Stimulated activated CD4-positive, alpha-beta T cell treated with anti-CD3 and anti-CD28 coated beads, TNF-alpha, amount 100 ng/mL, for 4 hours (primary cell): Measurements from ENCODE around the gene NCAPH2.

Experiments
- DNase-seq, 3 experiments: peaks; one replicate each; pipeline ENCODE4 v3.0.0-alpha.2; 2020; ENCODE audit warnings: low read depth in 3 of 3

NCAPH2 gene

DNA sequence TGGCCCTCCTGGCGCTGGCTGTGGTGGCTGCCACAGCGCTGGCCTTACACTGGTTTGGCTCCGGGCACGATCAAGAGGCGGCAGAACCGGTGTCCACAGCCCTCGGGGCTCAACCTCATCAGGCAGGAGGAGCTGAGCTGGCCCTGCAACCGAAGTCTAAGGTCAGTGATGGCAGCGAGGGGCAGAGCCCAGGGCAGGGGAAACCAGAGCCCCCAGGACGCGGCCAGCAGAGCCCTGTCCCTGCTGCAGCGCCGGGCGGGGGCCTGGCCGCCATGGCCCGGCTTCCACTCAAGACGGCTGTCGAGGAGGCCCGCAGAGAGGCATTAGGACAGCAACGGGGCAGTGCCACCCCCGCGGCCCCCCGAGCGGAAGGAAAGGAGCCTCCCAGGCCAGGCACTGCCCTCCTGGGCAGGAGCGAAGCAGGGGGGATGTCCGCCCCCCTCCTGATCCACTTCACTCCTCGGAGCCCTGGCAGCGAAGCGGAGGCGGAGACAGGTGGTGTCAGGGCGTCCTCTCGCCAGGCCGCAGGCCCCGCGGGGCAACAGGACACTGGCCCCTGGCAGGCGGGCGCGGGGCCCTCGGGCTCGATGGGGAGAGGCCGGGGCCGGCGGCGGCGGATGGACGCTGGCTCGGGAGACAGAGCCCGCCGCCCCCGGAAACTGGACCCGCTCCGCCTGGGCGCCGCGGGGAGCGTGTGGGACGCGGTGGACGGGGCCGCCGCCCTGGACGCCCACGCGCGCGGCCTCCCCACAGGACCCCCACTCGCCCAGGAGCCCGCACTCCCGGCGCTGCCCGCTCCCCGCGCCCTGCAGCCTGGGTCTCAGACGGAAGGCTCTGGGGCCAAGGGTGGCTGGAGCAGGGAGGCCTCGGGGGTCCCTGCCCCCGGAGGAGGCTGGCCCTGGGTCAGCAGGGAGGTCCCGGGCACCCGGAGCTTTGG is 38.6 kb downstream of the NCAPH2 start:
- no peak for DNase-seq

- no peak for DNase-seq
These were observed 39.4 kb downstream of the NCAPH2 start for GRCh38 chr22:50547263-50547985.

GRCh38 chr22:50548040-50548920 is 40.3 kb downstream of the NCAPH2 start:
- DNase-seq = peak in 1 of 3 experiments; percentile 52

GRCh38 chr22:50548921-50549790 is 41.1 kb downstream of the NCAPH2 start:
- DNase-seq = no peak

GRCh38 chr22:50550395-50550794 is 42.4 kb downstream of the NCAPH2 start:
- DNase-seq = no peak

DNA sequence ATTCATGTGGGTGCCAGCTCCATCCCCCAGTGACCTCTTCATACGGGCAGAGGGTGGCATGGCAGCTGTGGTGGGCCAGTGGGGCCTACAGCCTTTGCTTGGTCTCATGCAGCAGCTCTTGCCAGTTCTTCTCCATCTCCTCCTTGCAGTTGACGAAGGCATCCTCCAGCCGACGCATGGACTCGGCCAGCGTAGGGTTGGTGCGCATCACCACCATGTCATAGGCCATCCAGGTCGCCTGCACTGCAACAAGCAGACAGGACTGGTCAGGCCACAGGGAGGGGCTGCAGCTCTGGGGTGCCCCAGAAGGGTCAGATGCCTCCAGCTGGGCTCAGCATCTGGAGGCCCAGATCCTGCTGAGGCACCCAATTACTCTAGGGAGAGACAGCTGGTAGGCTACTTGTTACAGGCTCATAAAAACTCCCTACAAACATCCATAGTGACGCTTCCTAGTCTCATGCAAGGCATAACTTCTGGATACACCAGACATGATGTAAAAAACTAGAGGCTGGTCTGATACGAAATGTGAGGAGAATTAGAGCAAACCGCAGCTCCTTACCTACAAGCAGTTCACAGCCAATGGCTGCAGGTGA is 43.2 kb downstream of the NCAPH2 start:
- DNase-seq = no peak

- DNase-seq = no peak
These were observed 45.3 kb downstream of the NCAPH2 start for GRCh38 chr22:50553310-50553709.

- DNase-seq = no peak
These were observed 48.7 kb downstream of the NCAPH2 start for GRCh38 chr22:50556703-50557102.

DNA sequence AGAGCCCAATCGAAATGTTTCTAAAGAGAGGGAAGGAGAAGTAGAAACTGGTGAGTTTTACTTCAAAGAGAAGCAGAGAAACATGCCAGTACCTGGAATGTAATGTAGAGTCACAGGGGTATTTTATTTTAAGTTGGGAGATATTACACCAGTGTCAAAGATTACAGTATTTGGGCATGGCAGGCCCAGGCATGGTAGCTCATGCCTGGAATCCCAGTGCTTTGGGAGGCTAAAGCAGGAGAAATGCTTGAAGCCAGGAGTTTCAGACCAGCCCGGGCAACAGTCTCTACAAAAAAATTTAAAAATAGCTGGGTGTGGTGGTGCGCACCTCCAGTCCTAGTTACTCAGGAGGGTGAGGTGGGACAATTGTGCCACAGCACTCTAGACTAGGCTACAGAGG is 52.0 kb downstream of the NCAPH2 start:
- no peak for DNase-seq

- no peak for DNase-seq
These were observed 53.7 kb downstream of the NCAPH2 start for GRCh38 chr22:50561401-50562358.

- DNase-seq = peak; percentile 94 to 98 (median 95)
These were observed 54.7 kb downstream of the NCAPH2 start, which contains the start of gene SYCE3 for GRCh38 chr22:50562523-50563412. TSS of gene SYCE3 (minus strand) at chr22:50562919. CDS start at chr22:50556405, 6,514 bp downstream.

DNA sequence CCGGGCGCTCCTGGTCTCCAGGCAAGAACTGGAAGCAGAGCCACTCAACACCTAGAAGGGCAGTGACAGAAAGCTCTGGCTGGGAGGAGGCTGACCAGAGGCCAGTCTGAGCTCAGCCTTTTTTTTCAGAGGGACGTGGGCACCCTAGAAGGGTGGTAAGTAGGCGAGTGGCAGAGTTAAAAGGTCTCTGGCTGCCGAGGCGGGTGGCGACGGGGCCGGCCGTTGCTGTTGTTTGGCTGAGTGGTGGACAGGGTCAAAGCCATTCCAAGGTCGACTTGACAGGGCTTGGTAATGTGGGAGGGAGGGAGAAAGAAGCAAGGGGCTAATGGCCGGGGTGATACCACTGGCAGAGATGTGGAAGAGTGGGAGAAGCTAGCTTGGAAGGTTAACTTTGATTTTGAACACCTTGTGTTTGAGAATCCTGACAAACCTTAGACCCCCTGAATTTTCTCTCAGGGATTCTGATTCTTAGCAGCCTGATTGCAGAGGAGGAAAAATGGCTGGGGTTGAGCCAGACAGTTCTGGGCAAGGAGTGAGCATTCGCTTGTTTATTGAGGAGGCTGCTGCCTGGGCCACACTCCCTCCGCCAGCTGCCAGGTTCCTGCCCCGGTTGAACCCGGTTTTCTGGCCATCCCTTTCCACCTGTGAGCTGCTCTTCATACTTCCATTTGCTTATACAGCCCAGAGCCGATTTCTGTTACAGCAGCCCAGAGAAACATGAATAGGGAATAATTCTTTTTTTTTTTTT is 55.6 kb downstream of the NCAPH2 start:
- DNase-seq = no peak

DNA sequence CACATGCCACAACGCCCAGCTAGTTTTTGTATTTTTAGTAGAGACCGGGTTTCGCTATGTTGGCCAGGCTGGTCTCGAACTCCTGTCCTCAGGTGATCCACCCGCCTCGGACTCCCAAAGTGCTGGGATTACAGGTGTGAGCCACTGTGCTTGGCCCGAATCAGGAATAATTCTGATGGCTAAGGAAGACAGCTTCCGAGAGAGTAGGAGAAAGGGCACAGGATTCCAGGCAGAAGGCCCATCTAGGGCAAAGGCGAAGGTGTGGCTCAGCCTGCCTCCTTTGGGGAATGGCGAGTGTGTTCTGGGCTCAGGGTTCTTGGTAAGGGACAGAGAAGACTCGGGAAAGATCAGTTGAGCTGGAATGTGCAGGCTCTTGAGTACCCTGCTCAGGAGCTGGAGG is 56.3 kb downstream of the NCAPH2 start:
- DNase-seq = no peak

DNA sequence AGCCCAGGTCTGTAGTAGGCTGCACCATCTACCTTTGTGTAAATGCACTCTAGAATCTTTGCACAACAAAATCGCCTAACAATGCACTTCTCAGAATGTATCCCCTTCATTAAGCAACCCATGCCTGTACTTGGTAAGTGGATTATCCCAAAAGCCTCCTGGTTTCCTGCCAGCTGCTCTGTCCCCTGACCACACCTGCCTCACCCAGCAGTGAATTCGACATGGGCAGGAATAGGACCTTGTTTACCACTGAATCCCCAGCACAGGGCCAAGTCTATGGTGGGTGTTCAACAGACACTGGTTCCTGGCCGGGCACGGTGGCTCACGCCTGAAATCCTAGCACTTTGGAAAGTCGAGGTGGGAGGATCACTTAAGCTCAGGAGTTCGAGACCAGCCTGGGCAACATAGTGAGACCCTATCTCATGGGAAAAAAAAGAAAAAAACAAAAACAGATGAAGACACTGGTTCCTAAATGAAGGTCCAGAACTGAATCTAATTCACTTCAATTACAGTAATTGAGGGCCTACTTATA is 59.8 kb downstream of the NCAPH2 start:
- no peak for DNase-seq

DNA sequence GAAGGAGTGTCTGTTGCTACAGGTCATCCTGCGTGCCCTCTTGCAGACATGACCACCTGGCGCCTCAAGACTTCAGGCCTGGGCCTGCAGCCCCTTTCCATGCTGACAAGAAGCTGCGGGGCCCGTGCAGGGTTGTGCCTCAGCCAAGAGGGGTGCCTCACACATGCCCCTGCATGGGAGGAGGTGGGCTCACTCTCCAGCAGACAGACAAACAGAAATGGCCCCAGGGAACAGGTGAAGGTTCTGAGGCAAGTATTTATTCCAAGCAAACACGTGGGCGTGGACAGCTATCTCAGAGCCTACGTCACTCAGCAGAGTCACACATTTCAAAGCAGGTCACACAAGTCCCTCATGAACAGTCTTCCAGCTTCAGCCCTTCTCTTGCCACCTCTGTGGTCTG is 60.6 kb downstream of the NCAPH2 start:
- no peak for DNase-seq

DNA sequence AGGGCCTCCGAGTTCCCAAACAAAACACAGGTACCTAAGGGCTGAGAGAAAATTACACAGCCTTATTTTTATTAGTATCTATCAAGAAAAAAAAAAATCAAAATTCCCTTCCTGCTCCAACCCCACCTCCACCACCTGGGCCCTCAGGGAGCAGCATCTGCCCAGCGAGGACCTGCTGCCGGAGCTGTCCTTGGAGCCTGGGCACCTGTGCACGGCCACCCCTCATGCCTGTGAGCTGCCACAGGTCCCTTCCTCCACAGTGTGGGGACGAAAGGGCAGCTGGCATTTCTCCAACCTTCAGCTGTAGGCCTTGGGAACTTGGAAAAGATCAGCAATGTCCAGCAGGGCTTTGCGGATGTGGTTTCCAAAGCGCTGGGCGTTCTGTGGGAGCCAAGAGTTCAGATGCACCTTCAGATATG is 61.0 kb downstream of the NCAPH2 start:
- no peak for DNase-seq

- no peak for DNase-seq
These were observed 62.0 kb downstream of the NCAPH2 start for GRCh38 chr22:50569896-50570535.
